H1 (cell line): ENCODE measurements around the gene MR1. TPM values are rescaled to one million over a fixed set of nuclear protein-coding genes. Genes with fewer than 3 reads are reported as not detected.

Source experiments
- CTCF ChIA-PET: fragments of 300-600 bp; sonication (Branson Sonifier 250); formaldehyde crosslinking; loops from one replicate; lab custom pipeline; 2021; ENCODE audit not compliant: partially characterized antibody; lab: Charles Lee
- POLR2A ChIA-PET: fragments of 300-600 bp; sonication (Branson Sonifier 250); formaldehyde crosslinking; loops from one replicate; lab custom pipeline; 2021; ENCODE audit warnings: inconsistent platforms; ENCODE audit not compliant: partially characterized antibody; lab: Charles Lee
- DNase-seq, 2 experiments: peaks; one replicate each; pipeline versions ENCODE4 v3.0.0 to v3.0.0-alpha.2; 2010 to 2022; ENCODE audit warnings: low spot score in 2 of 2, low read depth in 1 of 2, mixed read lengths in 1 of 2
- FAIRE-seq: peaks from 2 replicates; lab custom pipeline; 2011; peaks lifted over from hg19 to GRCh38; lab: Jason Lieb, UNC
- H2AFZ ChIP-seq: 2 replicates; pipeline ENCODE4 v1.8.1; 2012; ENCODE audit warnings: low read length, inconsistent platforms
- H2AK5ac ChIP-seq: 2 replicates; pipeline ENCODE4 v1.6.1; 2013; ENCODE audit warnings: low read depth, low read length
- H2BK120ac ChIP-seq: replicated peaks from 2 replicates; pipeline ENCODE3; 2013; ENCODE audit warnings: low read depth, low read length, inconsistent platforms
- H2BK12ac ChIP-seq: 2 replicates; pipeline ENCODE4 v1.6.1; 2013; ENCODE audit warnings: low read depth, low read length
- H2BK15ac ChIP-seq: 2 replicates; pipeline ENCODE4 v1.6.1; 2013; ENCODE audit warnings: low read length
- H2BK20ac ChIP-seq: 2 replicates; pipeline ENCODE4 v1.6.1; 2013; ENCODE audit warnings: low read length
- H2BK5ac ChIP-seq: 2 replicates; pipeline ENCODE4 v1.6.1; 2013; ENCODE audit warnings: low read depth, low read length
- H3K14ac ChIP-seq: 2 replicates; pipeline ENCODE4 v1.6.1; 2013; ENCODE audit warnings: inconsistent platforms; ENCODE audit not compliant: insufficient read length
- H3K18ac ChIP-seq: 2 replicates; pipeline ENCODE4 v1.6.1; 2013; ENCODE audit warnings: low read length; ENCODE audit errors: extremely low read depth
- H3K23ac ChIP-seq: 2 replicates; pipeline ENCODE4 v1.6.1; 2013; ENCODE audit warnings: inconsistent platforms; ENCODE audit not compliant: insufficient read length
- H3K23me2 ChIP-seq: 2 replicates; pipeline ENCODE4 v1.6.1; 2013; ENCODE audit warnings: low read depth, low read length
- H3K27ac ChIP-seq: 2 replicates; pipeline ENCODE4 v1.6.1; 2011; ENCODE audit warnings: low read depth, low read length, inconsistent platforms
- H3K27me3 ChIP-seq, 4 experiments: replicated peaks in 1 of 4; 1 replicate in 1 of 4; 2 replicates in 3 of 4; pipeline versions ENCODE4 v1.6.1 to v1.8.1; 2011 to 2013; ENCODE audit warnings: low read length in 3 of 4, mild to moderate bottlenecking in 3 of 4, inconsistent platforms in 2 of 4, mixed read lengths in 2 of 4, moderate library complexity in 1 of 4; ENCODE audit not compliant: control insufficient read depth in 3 of 4, insufficient read depth in 3 of 4; ENCODE audit errors: extremely low read depth in 1 of 4
- H3K36me3 ChIP-seq, 4 experiments: 2 replicates each; pipeline versions ENCODE4 v1.6.1 to v1.8.1; 2011 to 2013; ENCODE audit warnings: mild to moderate bottlenecking in 4 of 4, low read length in 3 of 4, moderate library complexity in 2 of 4, control low read depth in 1 of 4, inconsistent platforms in 1 of 4; ENCODE audit not compliant: insufficient read depth in 4 of 4, control insufficient read depth in 2 of 4
- H3K4ac ChIP-seq: replicated peaks from 2 replicates; pipeline ENCODE3; 2013; ENCODE audit warnings: low read length, low read depth, mixed read lengths, inconsistent platforms; ENCODE audit not compliant: insufficient read length
- H3K4me1 ChIP-seq, 4 experiments: replicated peaks in 1 of 4; 1 replicate in 1 of 4; 2 replicates in 3 of 4; pipeline versions ENCODE4 v1.6.1 to v1.8.1; 2011 to 2013; ENCODE audit warnings: low read length in 3 of 4, inconsistent platforms in 2 of 4, mixed read lengths in 1 of 4; ENCODE audit not compliant: insufficient read depth in 4 of 4, control insufficient read depth in 3 of 4
- H3K4me2 ChIP-seq, 2 experiments: 2 replicates each; pipeline versions ENCODE4 v1.6.1 to v1.8.1; 2011 to 2013; ENCODE audit warnings: low read depth in 2 of 2, low read length in 2 of 2, control low read depth in 1 of 2, inconsistent platforms in 1 of 2, mild to moderate bottlenecking in 1 of 2; ENCODE audit not compliant: insufficient read depth in 1 of 2
- H3K4me3 ChIP-seq, 4 experiments: fragments of 200-600, 300-600 bp in 1 of 4; sonication (generic), shearing (Covaris generic), sonication (Bioruptor Twin) in 1 of 4; 2 replicates each; pipeline versions ENCODE4 v1.5.1 to v1.8.1; 2011 to 2016; ENCODE audit warnings: low read length in 4 of 4, low read depth in 3 of 4, control low read depth in 2 of 4, inconsistent platforms in 2 of 4, mild to moderate bottlenecking in 2 of 4, mixed read lengths in 1 of 4, moderate library complexity in 1 of 4; ENCODE audit not compliant: insufficient read depth in 2 of 4; ENCODE audit errors: extremely low read depth in 1 of 4
- H3K56ac ChIP-seq: replicated peaks from 2 replicates; pipeline ENCODE3; 2013; ENCODE audit warnings: low read depth, mild to moderate bottlenecking, mixed read lengths, low read length, inconsistent platforms; ENCODE audit not compliant: insufficient read length
- H3K79me1 ChIP-seq: 2 replicates; pipeline ENCODE4 v1.6.1; 2013; ENCODE audit warnings: low read depth, low read length, control low read depth
- H3K79me2 ChIP-seq, 2 experiments: 2 replicates each; pipeline versions ENCODE4 v1.6.1 to v1.8.1; 2012 to 2013; ENCODE audit warnings: low read length in 2 of 2, mild to moderate bottlenecking in 2 of 2, inconsistent platforms in 1 of 2; ENCODE audit not compliant: insufficient read depth in 2 of 2, control insufficient read depth in 1 of 2
- H3K9ac ChIP-seq, 4 experiments: replicated peaks in 1 of 4; 1 replicate in 1 of 4; 2 replicates in 3 of 4; pipeline versions ENCODE4 v1.6.1 to v1.8.1; 2011 to 2013; ENCODE audit warnings: low read depth in 3 of 4, low read length in 3 of 4, control low read depth in 2 of 4, mild to moderate bottlenecking in 2 of 4, moderate library complexity in 2 of 4, inconsistent platforms in 1 of 4; ENCODE audit errors: extremely low read depth in 1 of 4
- H3K9me3 ChIP-seq, 2 experiments: 2 replicates each; pipeline versions ENCODE4 v1.6.1 to v1.8.1; 2012 to 2013; ENCODE audit warnings: mild to moderate bottlenecking in 2 of 2, moderate library complexity in 2 of 2, control low read depth in 1 of 2, inconsistent platforms in 1 of 2, low read depth in 1 of 2, low read length in 1 of 2, mixed read lengths in 1 of 2; ENCODE audit not compliant: insufficient read depth in 2 of 2
- H4K20me1 ChIP-seq, 2 experiments: replicated peaks in 1 of 2; 2 replicates each; pipeline versions ENCODE3 to v1.8.1; 2011 to 2013; ENCODE audit warnings: inconsistent platforms in 2 of 2, low read length in 2 of 2, mild to moderate bottlenecking in 1 of 2; ENCODE audit not compliant: insufficient read depth in 2 of 2, control insufficient read depth in 1 of 2
- H4K5ac ChIP-seq: 2 replicates; pipeline ENCODE4 v1.6.1; 2013; ENCODE audit warnings: low read length, low read depth, mixed read lengths, inconsistent platforms; ENCODE audit not compliant: insufficient read length
- H4K8ac ChIP-seq: 2 replicates; pipeline ENCODE4 v1.8.0; 2013; ENCODE audit warnings: mild to moderate bottlenecking, moderate library complexity, low read length, inconsistent platforms; ENCODE audit not compliant: insufficient read depth; ENCODE audit errors: extremely low read depth
- H4K91ac ChIP-seq: replicated peaks from 2 replicates; pipeline ENCODE3; 2013; ENCODE audit warnings: low read length, mixed read lengths, inconsistent platforms; ENCODE audit not compliant: insufficient read length
- BRCA1 ChIP-seq: IDR thresholded peaks from 2 replicates; pipeline ENCODE4 v1.6.1; 2012; ENCODE audit warnings: low read depth, low read length, improper control_type of control experiment
- CHD1 ChIP-seq: IDR thresholded peaks from 2 replicates; pipeline ENCODE4 v1.6.1; 2012; ENCODE audit warnings: low read depth, low read length, improper control_type of control experiment
- EGR1 ChIP-seq: IDR thresholded peaks from 2 replicates; pipeline ENCODE4 v1.6.1; 2011; ENCODE audit warnings: low read depth, low read length, borderline replicate concordance
- FOSL1 ChIP-seq: IDR thresholded peaks from 2 replicates; pipeline ENCODE4 v1.6.1; 2011; ENCODE audit warnings: mild to moderate bottlenecking, low read depth, low read length, moderate library complexity; ENCODE audit not compliant: insufficient read depth
- GABPA ChIP-seq: IDR thresholded peaks from 2 replicates; pipeline ENCODE4 v1.6.1; 2011; ENCODE audit warnings: mild to moderate bottlenecking, low read length, moderate library complexity, borderline replicate concordance; ENCODE audit not compliant: insufficient read depth
- KDM4A ChIP-seq: IDR thresholded peaks from one replicate; pipeline ENCODE4 v1.7.1; 2012; ENCODE audit warnings: low read depth, mild to moderate bottlenecking, moderate library complexity, low read length, inconsistent platforms; ENCODE audit not compliant: severe bottlenecking
- RBBP5 ChIP-seq: IDR thresholded peaks from 2 replicates; pipeline ENCODE4 v1.7.1; 2012; ENCODE audit warnings: low read depth, mild to moderate bottlenecking, inconsistent platforms, low read length, moderate library complexity, borderline replicate concordance
- SP2 ChIP-seq: IDR thresholded peaks from 2 replicates; pipeline ENCODE4 v1.6.1; 2012; ENCODE audit warnings: mild to moderate bottlenecking, low read length, inconsistent platforms
- TEAD4 ChIP-seq: IDR thresholded peaks from 2 replicates; pipeline ENCODE4 v1.6.1; 2012; ENCODE audit warnings: low read depth, low read length, inconsistent platforms, mixed read lengths
- WGBS, 2 experiments: shearing (Covaris generic) in 1 of 2; methylation state at CpG; one replicate each; pipeline versions ENCODE4 v1.1.6 to v1.1.7; 2013 to 2015; ENCODE audit warnings: low lambda C conversion rate in 2 of 2, mixed read lengths in 2 of 2, inconsistent platforms in 1 of 2, low coverage in 1 of 2, missing lambda C conversion rate in 1 of 2; ENCODE audit not compliant: insufficient replicate concordance in 2 of 2, insufficient coverage in 1 of 2, insufficient read length in 1 of 2; ENCODE audit errors: extremely low coverage in 1 of 2, missing lambda C conversion rate in 1 of 2; 5-methylcytosine and 5-hydroxymethylcytosine counted together
- polyA plus RNA-seq, 7 experiments: library from polyadenylated mRNA; depleted of rRNA in 3 of 7; stranded (reverse) in 5 of 7; unstranded in 2 of 7; fragments of >200 nt in 5 of 7; fragments of 200-250 nt in 2 of 7; gene quantifications; 1 replicate in 5 of 7; 2 replicates in 1 of 7; 4 replicates in 1 of 7; pipeline versions ENCODE4 v1.2.1 to v1.2.3, GENCODE V29; 2011 to 2013; ENCODE audit warnings: missing spikeins in 2 of 7, mixed read lengths in 2 of 7
- total RNA-seq: library from RNA; stranded (reverse); fragmentation: NEBNext Ultra II Directional; extraction: Animal tissue kit (Norgen Biotek cat#: 25700); gene quantifications from 2 replicates; pipeline ENCODE4 v1.2.1, GENCODE V29; 2021
- TF ChIP-seq, protein P1 (sequence below): IDR thresholded peaks from 2 replicates; pipeline ENCODE4 v1.6.1; 2011; ENCODE audit warnings: low read length, improper control_type of control experiment

Gene MR1
- total and polyA plus RNA-seq, 2 of the 8 experiments (the other 6 are each of a cell fraction or from before 2014, with no cell fraction given) = 0.09 TPM; not detected in 1

DNA sequence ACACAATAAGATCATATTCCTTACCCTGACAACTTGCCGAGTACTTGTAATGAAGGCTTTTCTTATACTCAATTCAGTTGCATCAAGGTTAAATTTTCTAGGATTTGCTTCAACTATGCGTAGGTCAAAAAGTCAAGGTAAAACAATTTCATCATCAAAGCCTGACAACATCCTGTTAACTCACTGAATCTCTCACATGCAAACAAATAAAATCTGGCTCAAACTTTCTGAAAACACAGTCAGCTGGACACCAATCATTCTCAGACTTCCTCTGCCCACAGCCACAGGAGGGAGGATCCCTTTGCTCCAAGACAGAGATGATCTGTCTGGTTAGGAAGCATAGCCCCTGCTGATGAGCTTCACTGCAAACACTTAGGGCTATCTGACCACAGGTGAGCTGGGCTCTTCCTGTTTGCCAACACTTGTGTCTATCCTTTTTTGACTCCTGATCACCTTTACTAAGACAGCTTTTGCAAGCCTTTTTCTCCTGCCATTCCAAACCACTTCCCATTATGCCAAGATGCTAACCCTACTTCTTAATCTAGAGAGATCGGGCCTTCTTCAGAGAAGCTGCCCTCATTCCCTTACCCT, 31.1 kb upstream of the MR1 start:
- H2BK20ac ChIP-seq = no peak overlapping the region
- H3K79me1 ChIP-seq = peaks cover 2% of the 10 kb centered on the region; the same call in 1 of the 2 replicates
- H4K5ac ChIP-seq = no peak overlapping the region
- H3K4me3 ChIP-seq = no peak overlapping the region
- DNase-seq = no peak
- H3K4me2 ChIP-seq = no peak overlapping the region
- TF ChIP-seq KDM4A = no peak
- TF ChIP-seq GABPA = no peak
- no peak for TF ChIP-seq FOSL1
- no peak for TF ChIP-seq TEAD4
- no peak for TF ChIP-seq BRCA1
- TF ChIP-seq, protein P1, sequence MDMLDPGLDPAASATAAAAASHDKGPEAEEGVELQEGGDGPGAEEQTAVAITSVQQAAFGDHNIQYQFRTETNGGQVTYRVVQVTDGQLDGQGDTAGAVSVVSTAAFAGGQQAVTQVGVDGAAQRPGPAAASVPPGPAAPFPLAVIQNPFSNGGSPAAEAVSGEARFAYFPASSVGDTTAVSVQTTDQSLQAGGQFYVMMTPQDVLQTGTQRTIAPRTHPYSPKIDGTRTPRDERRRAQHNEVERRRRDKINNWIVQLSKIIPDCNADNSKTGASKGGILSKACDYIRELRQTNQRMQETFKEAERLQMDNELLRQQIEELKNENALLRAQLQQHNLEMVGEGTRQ = no peak
- no peak for TF ChIP-seq SP2
- TF ChIP-seq RBBP5 = no peak
- TF ChIP-seq EGR1 = no peak
- no peak for TF ChIP-seq CHD1
- TF ChIP-seq, all 59 proteins: peak for 0
- Histone ChIP-seq H3K56ac (no peak overlapping the region), H3K36me3 (peaks cover 3 to 44% (median 19%) of the 10 kb centered on the region in 4 experiments), H3K27me3 (no peaks in the 10 kb centered on the region), H3K27ac (no peak overlapping the region), H2AFZ (no peak overlapping the region), H2BK12ac (no peak overlapping the region), H4K91ac (no peak overlapping the region), H4K20me1 (peaks cover 0 to 2% of the 10 kb centered on the region in 2 experiments), H4K8ac (no peak overlapping the region), H3K4me1 (no peaks in the 10 kb centered on the region), H3K9ac (no peak overlapping the region), H2BK15ac (no peak overlapping the region), H3K4ac (no peak overlapping the region), H2AK5ac (no peak overlapping the region), H3K14ac (no peak overlapping the region), H2BK120ac (no peak overlapping the region), H3K18ac (no peak overlapping the region), H3K9me3 (no peaks in the 10 kb centered on the region), H3K23me2 (no peaks in the 10 kb centered on the region), H2BK5ac (no peak overlapping the region), H3K23ac (no peak overlapping the region), H3K79me2 (peaks cover 0 to 18% of the 10 kb centered on the region in 2 experiments; a peak in 2 of 4 replicates)
- ChIA-PET POLR2A (no interaction called here), CTCF (interaction anchor here (1.0 to 1.8 kb wide), 3 partner anchors 24 to 141 kb away, joined by 3 to 6 read pairs (median 3); no protein-coding TSS in a partner anchor)
- FAIRE-seq = no peak
- 92% methylated on average over 3 of the region's 3 CpGs; no CpG with 5 or more reads in 1 of the 2 experiments for WGBS, 2 experiments
